Measurements from ENCODE around the gene SLC35E2B. TPM values are rescaled to one million over a fixed set of nuclear protein-coding genes. Genes with fewer than 3 reads are reported as not detected.
"Not testable (repeated sequence)": the region's sequence is repeated elsewhere in the genome, so short reads cannot be mapped to it uniquely, and the experiment has no call there.

SLC35E2B gene
- total RNA-seq, 2 experiments from 2014 or later: 62.5 to 65.0 TPM

GRCh38 chr1:1724035-1724864 lies 31.7 kb upstream of the SLC35E2B start, which contains the start of gene CDK11A:
TSS of gene CDK11A (minus strand) at chr1:1724357. CDS start at chr1:1722818, 1,539 bp downstream.
- Mint-ChIP-seq H3K27ac (peak within 1 kb of the TSS; percentile 98), H3K4me3 (peak within 1 kb of the TSS; percentile 89), H3K36me3 (ENCODE audit: low read depth) (peaks cover 20% of the 10 kb centered on the region), H3K4me1 (peaks cover 33% of the 10 kb centered on the region)
- ChIA-PET CTCF (interaction anchor here (1.0 kb wide), 1 partner anchor 182 kb away, joined by 3 read pairs; no protein-coding TSS in a partner anchor), POLR2A (interaction anchor here (0.6 to 0.7 kb wide), 2 partner anchors 50 to 213 kb away, joined by 3 read pairs; no protein-coding TSS in a partner anchor)
- H3K9me3 Mint-ChIP-seq, H3K27me3 Mint-ChIP-seq: not testable (repeated sequence)
- peak; percentile 99 for DNase-seq

- ChIA-PET CTCF (interaction anchor here (0.5 to 0.6 kb wide), 2 partner anchors 58 to 364 kb away, joined by 3 read pairs; no protein-coding TSS in a partner anchor), POLR2A (no interaction called here)
- Mint-ChIP-seq H3K9me3 (no peaks in the 10 kb centered on the region), H3K27me3 (no peaks in the 10 kb centered on the region), H3K27ac (no peak overlapping the region), H3K4me1 (peaks cover 16% of the 10 kb centered on the region), H3K4me3 (no peak overlapping the region), H3K36me3 (ENCODE audit: low read depth) (peaks cover 21% of the 10 kb centered on the region)
- no peak for DNase-seq
These were observed 28.6 kb upstream of the SLC35E2B start for GRCh38 chr1:1721201-1721600.

GRCh38 chr1:1715109-1715883 lies 22.7 kb upstream of the SLC35E2B start:
- DNase-seq, H3K4me1 Mint-ChIP-seq, CTCF ChIA-PET, POLR2A ChIA-PET, H3K27me3 Mint-ChIP-seq, H3K9me3 Mint-ChIP-seq, H3K4me3 Mint-ChIP-seq: not testable (repeated sequence)
- H3K36me3 Mint-ChIP-seq (ENCODE audit: low read depth): peaks cover 37% of the 10 kb centered on the region
- peak overlapping the region; percentile 63 for H3K27ac Mint-ChIP-seq

GRCh38 chr1:1707897-1708296 lies 15.3 kb upstream of the SLC35E2B start:
- H3K4me1 Mint-ChIP-seq; H3K27ac Mint-ChIP-seq; H3K36me3 Mint-ChIP-seq (ENCODE audit: low read depth); POLR2A ChIA-PET; CTCF ChIA-PET; H3K27me3 Mint-ChIP-seq; H3K4me3 Mint-ChIP-seq; H3K9me3 Mint-ChIP-seq; DNase-seq: not testable (repeated sequence)

GRCh38 chr1:1707241-1707640 lies 14.6 kb upstream of the SLC35E2B start:
- DNase-seq; H3K27ac Mint-ChIP-seq; H3K27me3 Mint-ChIP-seq; H3K36me3 Mint-ChIP-seq (ENCODE audit: low read depth); POLR2A ChIA-PET; H3K9me3 Mint-ChIP-seq; H3K4me1 Mint-ChIP-seq; H3K4me3 Mint-ChIP-seq: not testable (repeated sequence)
- CTCF ChIA-PET: interaction anchor here (0.6 kb wide), 1 partner anchor 129 kb away, joined by 3 read pairs; no protein-coding TSS in a partner anchor

- H3K27me3 Mint-ChIP-seq; DNase-seq; H3K4me3 Mint-ChIP-seq; POLR2A ChIA-PET; H3K9me3 Mint-ChIP-seq; CTCF ChIA-PET; H3K36me3 Mint-ChIP-seq (ENCODE audit: low read depth); H3K4me1 Mint-ChIP-seq; H3K27ac Mint-ChIP-seq: not testable (repeated sequence)
These were observed 13.0 kb upstream of the SLC35E2B start for GRCh38 chr1:1705623-1706022.

- H3K4me3 Mint-ChIP-seq; CTCF ChIA-PET; H3K36me3 Mint-ChIP-seq (ENCODE audit: low read depth); H3K27ac Mint-ChIP-seq; H3K4me1 Mint-ChIP-seq; H3K9me3 Mint-ChIP-seq; POLR2A ChIA-PET; H3K27me3 Mint-ChIP-seq; DNase-seq: not testable (repeated sequence)
These were observed 11.8 kb upstream of the SLC35E2B start for GRCh38 chr1:1704284-1704957.

GRCh38 chr1:1703796-1704195 lies 11.2 kb upstream of the SLC35E2B start:
- Mint-ChIP-seq H3K27me3 (peaks cover 2% of the 10 kb centered on the region), H3K36me3 (ENCODE audit: low read depth) (peaks cover 4% of the 10 kb centered on the region), H3K27ac (no peak overlapping the region), H3K9me3 (no peaks in the 10 kb centered on the region), H3K4me3 (no peak overlapping the region), H3K4me1 (no peaks in the 10 kb centered on the region)
- ChIA-PET POLR2A (no interaction called here), CTCF (no interaction called here)
- no peak for DNase-seq

GRCh38 chr1:1702506-1702905 lies 9.9 kb upstream of the SLC35E2B start:
- CTCF ChIA-PET; H3K27me3 Mint-ChIP-seq; H3K4me3 Mint-ChIP-seq; H3K4me1 Mint-ChIP-seq; DNase-seq; POLR2A ChIA-PET; H3K27ac Mint-ChIP-seq; H3K36me3 Mint-ChIP-seq (ENCODE audit: low read depth); H3K9me3 Mint-ChIP-seq: not testable (repeated sequence)

GRCh38 chr1:1700557-1700956 lies 8.0 kb upstream of the SLC35E2B start:
- POLR2A ChIA-PET: not testable (repeated sequence)

GRCh38 chr1:1700067-1700466 lies 7.5 kb upstream of the SLC35E2B start:
- CTCF ChIA-PET; H3K36me3 Mint-ChIP-seq (ENCODE audit: low read depth); POLR2A ChIA-PET; H3K27ac Mint-ChIP-seq; H3K4me1 Mint-ChIP-seq; H3K9me3 Mint-ChIP-seq; H3K4me3 Mint-ChIP-seq; DNase-seq; H3K27me3 Mint-ChIP-seq: not testable (repeated sequence)

More at GRCh38 chr1:1700557-1700956, 8.0 kb upstream of the SLC35E2B start:
- DNase-seq; H3K9me3 Mint-ChIP-seq; CTCF ChIA-PET; H3K4me1 Mint-ChIP-seq; H3K36me3 Mint-ChIP-seq (ENCODE audit: low read depth); H3K27ac Mint-ChIP-seq; H3K27me3 Mint-ChIP-seq; H3K4me3 Mint-ChIP-seq: not testable (repeated sequence)

- DNase-seq; H3K9me3 Mint-ChIP-seq; H3K27me3 Mint-ChIP-seq; H3K4me1 Mint-ChIP-seq; CTCF ChIA-PET; POLR2A ChIA-PET; H3K27ac Mint-ChIP-seq; H3K36me3 Mint-ChIP-seq (ENCODE audit: low read depth); H3K4me3 Mint-ChIP-seq: not testable (repeated sequence)
These were observed 6.5 kb upstream of the SLC35E2B start for GRCh38 chr1:1699061-1699460.
